ENCODE measurements around the gene FBXO46.

GRCh38 chr19:45664575-45664974 is 66.1 kb downstream of the FBXO46 start:
- TF ChIP-seq YY1 (IDR thresholded peaks at IDR 0.05; ENCODE audit: low read depth) (no peak), EP300 (IDR thresholded peaks at IDR 0.05; ENCODE audit: borderline replicate concordance) (no peak), FOXM1 (IDR thresholded peaks at IDR 0.05; ENCODE audit: borderline replicate concordance, low read depth) (no peak), TAF1 (IDR thresholded peaks at IDR 0.05; ENCODE audit: low read depth) (no peak), CREB1 (IDR thresholded peaks at IDR 0.05; ENCODE audit: low read depth) (no peak), USF1 (IDR thresholded peaks at IDR 0.05) (no peak), CEBPB (IDR thresholded peaks at IDR 0.05) (no peak), TEAD4 (IDR thresholded peaks at IDR 0.05) (no peak), RAD21 (IDR thresholded peaks at IDR 0.05; ENCODE audit: low read depth) (no peak)
- TF ChIP-seq, protein P1, sequence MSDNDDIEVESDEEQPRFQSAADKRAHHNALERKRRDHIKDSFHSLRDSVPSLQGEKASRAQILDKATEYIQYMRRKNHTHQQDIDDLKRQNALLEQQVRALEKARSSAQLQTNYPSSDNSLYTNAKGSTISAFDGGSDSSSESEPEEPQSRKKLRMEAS (IDR thresholded peaks at IDR 0.05), result no peak
- TF ChIP-seq, protein P2, sequence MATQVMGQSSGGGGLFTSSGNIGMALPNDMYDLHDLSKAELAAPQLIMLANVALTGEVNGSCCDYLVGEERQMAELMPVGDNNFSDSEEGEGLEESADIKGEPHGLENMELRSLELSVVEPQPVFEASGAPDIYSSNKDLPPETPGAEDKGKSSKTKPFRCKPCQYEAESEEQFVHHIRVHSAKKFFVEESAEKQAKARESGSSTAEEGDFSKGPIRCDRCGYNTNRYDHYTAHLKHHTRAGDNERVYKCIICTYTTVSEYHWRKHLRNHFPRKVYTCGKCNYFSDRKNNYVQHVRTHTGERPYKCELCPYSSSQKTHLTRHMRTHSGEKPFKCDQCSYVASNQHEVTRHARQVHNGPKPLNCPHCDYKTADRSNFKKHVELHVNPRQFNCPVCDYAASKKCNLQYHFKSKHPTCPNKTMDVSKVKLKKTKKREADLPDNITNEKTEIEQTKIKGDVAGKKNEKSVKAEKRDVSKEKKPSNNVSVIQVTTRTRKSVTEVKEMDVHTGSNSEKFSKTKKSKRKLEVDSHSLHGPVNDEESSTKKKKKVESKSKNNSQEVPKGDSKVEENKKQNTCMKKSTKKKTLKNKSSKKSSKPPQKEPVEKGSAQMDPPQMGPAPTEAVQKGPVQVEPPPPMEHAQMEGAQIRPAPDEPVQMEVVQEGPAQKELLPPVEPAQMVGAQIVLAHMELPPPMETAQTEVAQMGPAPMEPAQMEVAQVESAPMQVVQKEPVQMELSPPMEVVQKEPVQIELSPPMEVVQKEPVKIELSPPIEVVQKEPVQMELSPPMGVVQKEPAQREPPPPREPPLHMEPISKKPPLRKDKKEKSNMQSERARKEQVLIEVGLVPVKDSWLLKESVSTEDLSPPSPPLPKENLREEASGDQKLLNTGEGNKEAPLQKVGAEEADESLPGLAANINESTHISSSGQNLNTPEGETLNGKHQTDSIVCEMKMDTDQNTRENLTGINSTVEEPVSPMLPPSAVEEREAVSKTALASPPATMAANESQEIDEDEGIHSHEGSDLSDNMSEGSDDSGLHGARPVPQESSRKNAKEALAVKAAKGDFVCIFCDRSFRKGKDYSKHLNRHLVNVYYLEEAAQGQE (IDR thresholded peaks at IDR 0.05; ENCODE audit: low read depth), result no peak

All from Ishikawa (cell line).